ENCODE measurements around the gene ELOB.
"Not testable (repeated sequence)": the region's sequence is repeated elsewhere in the genome, so short reads cannot be mapped to it uniquely, and the experiment has no call there.

ELOB gene

GRCh38 chr16:2748757-2749455, 28.2 kb downstream of the ELOB start:
- no peak for DNase-seq (ENCODE audit: low read depth in 2 of 2)

GRCh38 chr16:2745961-2746360, 31.1 kb downstream of the ELOB start:
- no peak for DNase-seq (ENCODE audit: low read depth in 2 of 2)

GRCh38 chr16:2745116-2745890, 31.8 kb downstream of the ELOB start:
- DNase-seq (ENCODE audit: low read depth in 2 of 2), result no peak

DNA sequence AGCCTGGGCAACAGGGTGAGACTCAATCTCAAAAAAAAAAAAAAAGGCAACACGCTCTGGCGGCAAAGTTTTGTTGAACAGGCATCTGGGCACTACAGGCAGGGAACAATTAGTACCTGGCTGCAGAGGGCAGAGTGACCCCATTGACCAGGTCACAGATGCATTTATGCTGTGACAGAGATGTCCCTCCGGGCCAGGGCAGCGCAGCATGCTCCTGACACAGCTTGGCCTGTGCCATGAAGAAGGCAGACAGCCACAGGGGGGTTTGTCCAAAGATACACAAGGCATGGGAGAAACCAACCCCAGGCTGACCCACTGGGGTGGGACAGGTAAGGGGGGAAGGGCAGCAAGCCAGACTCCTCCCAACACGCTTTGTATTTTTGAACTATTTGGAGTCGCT, 32.4 kb downstream of the ELOB start:
- DNase-seq (ENCODE audit: low read depth in 2 of 2), result no peak

DNA sequence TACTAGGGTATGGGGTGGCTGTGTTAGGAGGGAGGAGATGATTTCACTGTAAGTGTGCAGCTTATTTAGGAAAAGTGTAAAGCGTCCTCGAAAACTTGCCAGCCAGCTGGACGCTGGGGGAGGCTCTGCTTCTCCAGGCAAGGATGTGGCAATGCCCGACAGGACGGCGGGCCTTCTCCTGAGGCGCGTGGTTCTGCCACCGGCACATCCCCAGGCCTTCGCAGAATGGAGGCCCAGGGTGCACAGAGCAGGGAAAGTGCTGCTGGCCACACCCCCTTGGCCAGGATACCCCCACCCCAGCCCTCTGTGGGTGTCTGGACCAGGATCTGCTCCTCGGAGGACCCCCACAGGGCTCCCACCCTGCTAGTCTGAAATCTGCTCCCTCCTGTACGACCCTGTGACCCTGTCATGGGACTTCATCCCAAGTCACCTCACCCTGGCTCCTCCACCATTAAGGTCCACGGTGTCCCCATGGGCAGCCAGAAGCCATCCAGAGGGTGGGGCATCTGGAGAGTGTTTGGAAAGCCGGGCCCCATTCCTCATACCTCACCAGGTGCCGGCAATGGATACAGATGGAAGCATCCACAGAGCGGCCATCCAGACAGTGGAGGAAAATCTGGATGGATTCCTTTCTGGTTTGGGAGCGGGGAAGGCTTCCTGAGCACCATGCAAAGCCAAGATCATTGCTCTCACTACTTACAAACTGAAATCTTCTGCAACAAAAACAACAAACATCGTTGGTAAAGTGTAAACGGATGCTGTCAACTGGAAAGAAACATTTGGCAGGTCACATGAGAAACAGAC, 33.9 kb downstream of the ELOB start:
- no peak for DNase-seq (ENCODE audit: low read depth in 2 of 2)

DNA sequence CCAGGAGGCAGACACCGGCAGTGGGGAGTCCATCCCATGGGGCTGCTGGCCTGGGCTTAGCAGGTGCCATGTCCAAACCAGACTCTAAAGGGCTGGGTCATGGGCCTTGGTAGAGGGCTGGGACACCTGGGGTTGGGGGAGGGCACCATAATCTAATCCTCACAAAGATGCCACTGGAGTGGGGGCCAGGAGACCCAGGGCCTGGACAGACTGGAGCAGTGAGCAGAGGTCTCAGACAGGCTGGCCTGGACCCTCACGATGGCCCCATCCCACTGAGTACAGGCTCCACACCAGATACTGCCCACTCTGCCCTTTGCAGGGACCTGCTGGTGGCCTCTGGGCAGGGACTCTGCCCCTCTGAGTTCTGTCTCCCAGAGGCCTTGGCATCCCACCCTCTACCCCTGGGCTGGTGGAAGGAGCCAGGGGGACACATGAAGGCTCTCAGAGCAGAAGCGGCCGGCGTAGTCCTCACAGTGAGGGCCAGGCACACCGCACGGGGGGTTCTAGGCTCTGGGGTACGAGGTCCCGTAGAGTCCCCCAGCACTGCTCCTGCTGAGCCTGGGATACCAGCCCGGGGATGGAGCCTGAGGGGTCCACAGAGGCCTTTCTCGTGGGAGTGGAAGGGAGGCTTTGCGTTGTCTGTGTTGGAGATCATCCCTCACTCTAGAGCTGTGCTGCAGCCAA, 34.6 kb downstream of the ELOB start:
- DNase-seq (ENCODE audit: low read depth in 2 of 2), result no peak

DNA sequence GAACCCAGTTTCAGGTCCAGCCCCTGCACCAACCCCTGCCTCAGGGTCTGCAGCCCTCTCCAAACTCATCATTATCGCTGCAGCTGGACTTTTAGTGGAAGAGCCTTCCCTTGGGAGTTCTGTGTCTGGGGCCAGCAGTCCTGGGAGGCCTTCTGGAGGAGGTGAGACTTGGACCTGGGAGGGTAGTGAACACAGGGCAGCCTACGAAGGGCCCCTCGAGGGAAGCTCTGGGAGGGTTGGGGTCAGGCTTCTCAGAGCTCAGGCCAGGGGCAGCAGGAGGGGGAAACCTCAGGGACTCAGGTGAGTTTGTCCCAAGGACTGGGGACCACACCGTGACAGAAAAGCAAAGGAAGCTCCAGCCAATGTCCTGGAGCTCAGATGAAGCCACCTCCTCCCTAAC, 35.9 kb downstream of the ELOB start:
- no peak for DNase-seq (ENCODE audit: low read depth in 2 of 2)

GRCh38 chr16:2740476-2740875, 36.6 kb downstream of the ELOB start:
- no peak for DNase-seq (ENCODE audit: low read depth in 2 of 2)

GRCh38 chr16:2739625-2740430, 37.3 kb downstream of the ELOB start:
- no peak for DNase-seq (ENCODE audit: low read depth in 2 of 2)

DNA sequence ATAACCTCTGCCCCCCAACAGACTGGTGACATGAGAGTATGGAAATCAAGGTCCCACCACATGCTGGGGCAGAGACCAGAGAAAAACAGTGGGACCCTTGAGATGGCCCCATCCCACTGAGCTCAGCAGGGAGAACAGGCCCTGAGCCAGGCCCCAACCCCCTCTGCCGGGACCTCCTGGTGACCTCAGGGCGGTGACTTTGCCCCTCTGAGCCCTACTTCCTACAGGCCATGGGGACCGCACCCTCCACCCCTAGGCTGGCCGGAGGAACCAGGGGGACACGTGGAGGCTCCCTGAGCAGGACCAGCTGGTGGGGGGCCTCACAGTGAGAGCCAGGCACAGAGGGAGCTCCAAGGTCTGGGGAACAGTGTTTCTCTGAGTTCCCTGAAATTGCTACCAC, 38.5 kb downstream of the ELOB start:
- DNase-seq (ENCODE audit: low read depth in 2 of 2), result no peak

- DNase-seq (ENCODE audit: low read depth in 2 of 2), result no peak
Observed at GRCh38 chr16:2737895-2738418, 39.1 kb downstream of the ELOB start.

GRCh38 chr16:2737238-2737605, 39.9 kb downstream of the ELOB start:
- DNase-seq (ENCODE audit: low read depth in 2 of 2), result no peak

- DNase-seq (ENCODE audit: low read depth in 2 of 2), result no peak
Observed at GRCh38 chr16:2736476-2737237, 40.4 kb downstream of the ELOB start.

- DNase-seq (ENCODE audit: low read depth in 2 of 2), result no peak
Observed at GRCh38 chr16:2734844-2735515, 42.1 kb downstream of the ELOB start.

DNA sequence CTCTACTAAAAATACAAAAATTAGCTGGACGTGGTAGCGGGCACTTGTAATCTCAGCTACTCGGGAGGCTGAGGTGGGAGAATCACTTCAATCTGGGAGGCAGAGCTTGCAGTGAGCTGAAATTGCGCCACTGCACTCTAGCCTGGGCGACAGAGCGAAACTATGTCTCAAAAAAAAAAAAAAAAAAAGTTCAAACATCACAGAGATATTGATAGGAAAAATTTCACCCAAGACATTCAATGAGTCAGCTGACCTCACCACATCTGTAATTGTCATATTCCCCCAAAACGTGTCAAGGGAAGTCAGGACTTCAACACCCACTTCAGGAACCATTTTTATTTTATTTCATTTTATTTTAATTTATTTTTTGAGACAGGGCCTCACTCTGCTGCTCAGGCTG, 49.0 kb downstream of the ELOB start:
- no peak for DNase-seq (ENCODE audit: low read depth in 2 of 2)

DNA sequence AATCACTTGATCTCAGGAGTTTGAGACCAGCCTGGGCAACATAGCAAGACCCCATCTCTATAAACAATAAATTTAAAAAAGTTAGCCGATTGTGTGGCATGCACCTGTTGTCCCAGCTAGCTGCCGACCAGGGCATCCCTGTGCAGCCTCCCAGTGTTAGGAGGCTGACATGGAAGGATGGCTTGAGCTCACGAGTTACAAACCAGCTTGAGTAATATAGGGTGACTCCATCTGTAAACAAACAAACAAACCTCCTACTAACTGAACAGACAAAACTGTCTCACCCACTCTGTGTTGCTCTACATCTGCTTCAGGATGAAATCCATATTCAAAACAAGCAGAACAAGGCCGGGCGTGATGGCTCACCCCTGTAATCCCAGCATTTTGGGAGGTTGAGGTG, 50.2 kb downstream of the ELOB start:
- no peak for DNase-seq (ENCODE audit: low read depth in 2 of 2)

- DNase-seq (ENCODE audit: low read depth in 2 of 2), result no peak
Observed at GRCh38 chr16:2724816-2725348, 52.2 kb downstream of the ELOB start.

DNA sequence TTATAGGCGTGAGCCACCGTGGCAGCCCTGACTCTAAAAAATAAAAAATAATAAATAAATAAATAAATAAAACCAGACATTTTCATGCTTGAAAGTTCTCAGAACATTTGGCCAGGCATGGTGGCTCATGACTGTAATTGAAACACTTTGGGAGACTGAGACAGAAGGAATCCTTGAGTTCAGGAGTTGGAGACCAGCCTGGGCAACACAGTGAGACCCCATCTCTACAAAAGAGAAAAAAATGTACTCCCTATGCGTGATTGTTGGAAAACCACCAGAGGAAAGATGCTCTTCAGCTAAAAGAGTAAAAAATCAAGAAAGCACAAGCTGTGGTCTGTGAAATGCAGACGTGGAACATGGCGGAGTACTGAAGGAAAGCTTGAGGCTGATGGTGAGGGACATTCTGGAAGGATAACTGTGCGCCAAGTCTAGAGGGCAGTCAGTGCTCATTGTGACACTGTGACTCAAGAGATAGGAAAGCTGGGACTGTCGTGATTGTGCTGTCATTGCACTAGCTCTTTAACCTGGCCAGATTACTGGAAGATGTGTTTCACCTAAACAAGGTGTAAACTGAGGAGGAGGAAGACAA, 52.9 kb downstream of the ELOB start:
- DNase-seq (ENCODE audit: low read depth in 2 of 2), result no peak

DNA sequence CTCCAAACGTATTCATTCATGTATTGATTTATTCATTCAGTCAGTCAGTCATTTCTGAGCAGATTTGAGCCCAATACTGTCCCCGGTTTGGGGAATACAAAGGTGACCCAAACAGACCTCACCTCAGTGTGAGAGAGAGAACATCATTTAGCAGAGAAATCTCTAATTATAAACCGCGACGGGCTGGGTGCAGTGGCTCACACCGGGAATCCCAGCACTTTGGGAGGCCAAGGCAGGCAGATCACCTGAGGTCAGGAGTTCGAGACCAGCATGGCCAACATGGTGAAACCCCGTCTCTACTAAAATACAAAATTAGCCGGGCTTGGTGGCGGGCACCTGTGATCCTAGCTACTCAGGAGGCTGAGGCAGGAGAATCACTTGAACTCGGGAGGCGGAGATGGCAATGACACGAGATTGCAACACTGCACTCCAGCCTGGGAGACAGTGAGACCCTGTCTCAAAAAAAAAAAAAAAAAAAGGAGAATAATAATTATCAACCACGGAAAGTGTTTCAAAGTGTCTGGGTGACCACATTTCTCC, 55.4 kb downstream of the ELOB start:
- DNase-seq (ENCODE audit: low read depth in 2 of 2), result not testable (repeated sequence)
